Natural killer cell treated with Interleukin-12 subunit alpha and Interleukin-12 subunit beta and Interleukin-15 and Interleukin-18, amount 100 ng/mL, for 72 hours (primary cell): Measurements from ENCODE around the gene MAN2B2. TPM values are rescaled to one million over a fixed set of nuclear protein-coding genes. Genes with fewer than 3 reads are reported as not detected.
A peak's percentile ranks its signal among the peaks of the same experiment; 100 is the strongest.

Experiments
- ATAC-seq, 2 donors: fragments of 150-1000 bp; cut with Tn5 transposase in 1 of 2; sonication (Bioruptor Pico), chemical (Tn5 transposase) in 1 of 2; 2 replicates each; pipeline ENCODE4 v1.10.0; 2021
- DNase-seq: peaks from one replicate; pipeline ENCODE4 v3.0.0; 2022; ENCODE audit warnings: low spot score
- H3K27ac Mint-ChIP-seq, 2 donors: 1 replicate in 1 of 2; 2 replicates in 1 of 2; pipeline ENCODE4 v1.8.0; 2022; ENCODE audit warnings: mixed read lengths in 2 of 2, mild to moderate bottlenecking in 1 of 2, moderate library complexity in 1 of 2
- H3K27me3 Mint-ChIP-seq, 2 donors: 1 replicate in 1 of 2; 2 replicates in 1 of 2; pipeline ENCODE4 v1.8.0; 2022; ENCODE audit warnings: mixed read lengths in 2 of 2
- H3K36me3 Mint-ChIP-seq: one replicate; pipeline ENCODE4 v1.8.0; 2022; ENCODE audit warnings: mixed read lengths
- H3K4me1 Mint-ChIP-seq, 2 donors: 1 replicate in 1 of 2; 2 replicates in 1 of 2; pipeline ENCODE4 v1.8.0; 2022; ENCODE audit warnings: low read depth in 2 of 2, mixed read lengths in 2 of 2, mild to moderate bottlenecking in 1 of 2
- H3K4me3 Mint-ChIP-seq: one replicate; pipeline ENCODE4 v1.8.0; 2022; ENCODE audit warnings: mixed read lengths
- H3K9me3 Mint-ChIP-seq: 2 replicates; pipeline ENCODE4 v1.8.0; 2022; ENCODE audit warnings: mixed read lengths
- total RNA-seq, 2 donors: library from RNA; stranded (reverse); gene quantifications; one replicate each; pipeline ENCODE4 v1.2.3, GENCODE V29; 2022

MAN2B2 gene
- total RNA-seq, 2 donors from 2014 or later = 23.8 to 30.7 TPM

DNA sequence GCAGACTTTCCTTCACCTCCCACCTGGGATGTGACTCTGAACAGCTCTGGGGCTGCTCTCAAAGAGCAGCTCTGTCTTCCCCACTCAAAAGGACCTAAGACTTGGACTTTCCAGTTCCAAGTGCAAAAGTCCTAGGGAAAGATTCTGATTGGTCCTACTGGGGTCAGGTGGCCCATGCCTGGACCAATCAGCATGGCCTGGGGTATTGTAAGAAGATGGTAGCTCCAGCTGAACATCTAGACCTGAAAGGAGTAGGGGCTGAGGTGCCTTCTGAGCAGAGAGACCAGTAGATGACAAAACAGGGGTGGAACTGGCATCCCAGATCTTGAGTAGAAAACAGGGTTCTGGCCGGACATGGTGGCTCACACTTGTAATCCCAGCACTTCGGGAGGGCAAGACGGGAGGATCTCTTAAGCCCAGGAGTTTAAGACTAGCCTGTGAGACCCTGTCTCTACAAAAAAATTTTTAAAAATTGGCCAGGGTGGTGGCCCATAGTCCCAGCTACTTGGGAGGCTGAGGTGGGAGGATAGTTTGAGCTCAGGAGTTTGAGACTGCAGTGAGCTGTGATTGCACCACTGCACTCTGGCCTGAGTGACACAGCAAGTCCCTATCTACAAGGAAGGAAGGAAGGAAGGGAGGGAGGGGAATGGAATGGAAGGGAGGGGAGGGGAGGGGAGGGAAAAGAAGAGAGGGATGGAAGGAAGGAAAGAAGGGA, 38.1 kb downstream of the MAN2B2 start:
- Mint-ChIP-seq H3K27ac (no peak overlapping the region), H3K4me3 (no peak overlapping the region), H3K27me3 (no peaks in the 10 kb centered on the region), H3K36me3 (peaks cover 10% of the 10 kb centered on the region), H3K9me3 (no peaks in the 10 kb centered on the region), H3K4me1 (peaks cover 11 to 16% of the 10 kb centered on the region in 2 donors)
- DNase-seq (peak; percentile 39), ATAC-seq (no peak)

DNA sequence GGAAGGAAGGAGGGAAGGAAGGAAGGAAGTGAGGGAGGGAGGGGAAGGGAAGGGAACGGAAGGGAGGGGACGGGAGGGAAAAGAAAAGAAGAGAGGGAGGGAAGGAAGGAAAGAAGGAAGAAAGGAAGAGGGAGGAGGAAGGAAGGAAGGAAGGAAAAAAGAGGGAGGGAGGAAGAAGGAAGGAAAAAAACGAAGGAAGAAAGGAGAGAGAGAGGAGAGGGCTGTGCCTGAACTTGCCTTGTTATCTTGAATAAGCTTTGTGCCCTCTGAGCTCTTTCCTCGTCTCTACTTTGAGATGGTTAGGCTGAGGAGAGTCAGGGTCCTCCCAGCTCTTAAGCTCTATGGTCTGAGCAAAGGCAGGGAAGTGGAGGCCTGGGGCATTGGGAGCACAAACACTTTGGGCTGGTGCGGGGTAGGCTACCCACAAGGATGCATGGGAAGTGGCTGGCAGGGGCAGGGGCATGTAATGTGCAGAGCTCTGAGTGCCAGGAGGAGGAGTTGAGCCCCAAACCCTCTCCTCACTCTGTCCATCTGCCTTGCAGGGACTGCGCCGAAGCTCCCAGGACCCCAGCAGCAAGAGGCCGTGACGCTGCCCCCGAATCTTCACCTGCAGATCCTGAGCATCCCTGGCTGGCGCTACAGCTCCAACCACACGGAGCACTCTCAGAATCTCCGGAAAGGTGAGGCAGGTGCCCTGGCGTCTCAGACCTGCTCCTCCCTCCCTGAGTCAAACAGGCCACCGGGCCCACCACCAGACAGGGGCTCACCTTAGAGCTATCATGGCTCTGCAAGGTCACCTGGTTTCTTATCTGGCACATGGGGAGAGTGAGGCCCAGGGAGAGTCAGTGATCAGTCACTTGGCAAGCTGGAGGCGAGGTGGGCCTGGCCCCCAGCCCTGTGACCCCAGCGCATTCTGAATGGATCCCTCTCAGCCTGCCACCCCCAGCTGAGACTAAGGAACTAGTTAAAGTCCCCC, 39.0 kb downstream of the MAN2B2 start:
- peak; percentile 34 for DNase-seq
- Mint-ChIP-seq H3K4me1 (peaks cover 4 to 7% of the 10 kb centered on the region in 2 donors), H3K36me3 (peaks cover 10% of the 10 kb centered on the region), H3K9me3 (no peaks in the 10 kb centered on the region), H3K27ac (no peak overlapping the region), H3K4me3 (no peak overlapping the region), H3K27me3 (no peaks in the 10 kb centered on the region)
- ATAC-seq = no peak

DNA sequence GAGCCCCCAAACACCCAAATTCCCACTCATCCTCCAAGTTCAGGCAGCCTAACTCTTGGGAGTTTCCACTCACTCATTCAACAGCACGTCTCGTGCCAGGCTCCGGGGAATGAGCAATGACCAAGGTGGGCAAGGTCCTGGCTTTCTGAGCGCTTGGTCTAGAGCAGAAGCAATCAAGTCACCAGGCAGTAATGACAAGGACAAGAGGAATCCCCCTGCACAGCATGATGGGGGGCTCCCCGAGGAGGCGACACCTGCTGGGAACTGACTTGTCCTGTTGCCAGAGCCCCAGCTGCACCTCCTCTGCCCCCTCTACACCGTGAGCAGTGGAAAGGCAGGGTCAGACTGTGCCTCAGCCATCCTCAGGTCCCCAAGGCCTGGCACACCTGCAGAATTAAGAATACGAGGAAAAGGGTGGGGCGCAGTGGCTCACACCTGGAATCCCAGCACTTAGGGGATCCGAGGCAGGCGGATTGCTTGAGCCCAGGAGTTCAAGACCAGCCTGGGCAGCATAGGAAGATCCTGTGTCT, 39.8 kb downstream of the MAN2B2 start:
- Mint-ChIP-seq H3K27me3 (no peaks in the 10 kb centered on the region), H3K4me1 (peaks cover 0 to 3% of the 10 kb centered on the region in 2 donors), H3K9me3 (no peaks in the 10 kb centered on the region), H3K36me3 (peaks cover 10% of the 10 kb centered on the region), H3K4me3 (no peak overlapping the region), H3K27ac (no peak overlapping the region)
- DNase-seq = peak; percentile 48
- no peak for ATAC-seq

DNA sequence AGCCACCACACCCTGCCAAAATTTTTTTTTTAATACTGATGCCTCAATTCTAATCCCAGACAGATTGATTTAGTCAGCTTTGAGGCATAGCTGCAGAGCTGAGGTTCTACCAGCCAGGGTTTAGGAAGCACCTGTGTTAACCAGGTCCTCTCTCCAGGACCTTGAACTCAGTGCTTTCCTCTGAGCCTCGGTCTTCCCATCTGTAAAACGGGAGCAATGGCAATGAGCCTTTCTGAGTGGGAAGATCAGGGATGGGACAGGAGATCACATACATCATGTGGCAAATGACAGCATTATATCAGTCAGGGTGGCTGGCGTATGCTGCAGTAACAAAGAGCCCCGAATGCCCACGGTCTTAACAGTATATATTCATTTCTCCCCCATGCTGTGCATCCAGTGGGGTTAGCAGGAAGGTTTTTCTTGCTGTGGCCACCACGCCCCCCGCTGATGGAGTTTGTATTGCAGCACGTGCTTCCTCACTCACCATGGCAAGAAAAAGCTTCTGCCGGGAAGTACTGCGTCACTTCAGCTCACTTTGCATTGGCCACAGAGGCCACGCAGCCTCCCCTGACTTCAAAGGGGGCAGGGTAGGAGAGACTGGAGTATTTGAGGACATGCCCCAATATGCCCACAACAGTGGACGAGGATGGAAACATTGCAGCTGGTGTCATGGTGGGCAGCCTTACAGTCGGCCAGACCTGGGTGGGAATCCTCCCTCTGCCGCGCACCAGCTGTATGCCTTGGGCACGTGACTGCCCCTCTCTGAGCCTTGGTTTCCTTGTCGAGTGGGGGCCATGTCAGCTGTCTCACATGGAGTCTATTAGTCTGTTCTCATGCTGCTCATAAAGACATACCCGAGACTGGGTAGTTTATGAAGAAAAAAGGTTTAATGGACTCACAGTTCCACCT, 41.4 kb downstream of the MAN2B2 start:
- H3K27ac Mint-ChIP-seq = no peak overlapping the region
- no peak overlapping the region for H3K4me3 Mint-ChIP-seq
- H3K36me3 Mint-ChIP-seq = peaks cover 10% of the 10 kb centered on the region
- peaks cover 0 to 3% of the 10 kb centered on the region in 2 donors for H3K4me1 Mint-ChIP-seq
- no peak for DNase-seq
- no peaks in the 10 kb centered on the region for H3K27me3 Mint-ChIP-seq
- no peaks in the 10 kb centered on the region for H3K9me3 Mint-ChIP-seq
- ATAC-seq = no peak

DNA sequence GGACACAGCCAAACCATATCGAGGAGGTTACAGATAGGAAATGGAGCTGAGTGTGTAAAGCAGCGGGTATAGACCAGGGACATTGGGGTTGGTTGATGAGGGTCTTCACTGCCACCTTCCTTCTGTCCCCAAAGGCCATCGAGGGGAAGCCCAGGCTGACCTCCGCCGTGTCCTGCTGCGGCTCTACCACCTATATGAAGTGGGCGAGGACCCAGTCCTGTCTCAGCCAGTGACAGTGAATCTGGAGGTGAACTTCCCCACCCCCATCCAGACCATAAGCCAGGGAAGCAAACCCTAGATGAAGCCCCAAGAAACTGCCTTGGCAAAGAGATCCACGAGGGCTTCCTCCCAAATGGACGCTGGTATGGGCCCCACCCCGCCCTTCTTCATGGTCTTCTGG, 42.3 kb downstream of the MAN2B2 start:
- Mint-ChIP-seq H3K27me3 (no peaks in the 10 kb centered on the region), H3K4me1 (peaks cover 0 to 3% of the 10 kb centered on the region in 2 donors), H3K36me3 (peaks cover 6% of the 10 kb centered on the region), H3K27ac (no peak overlapping the region), H3K4me3 (no peak overlapping the region), H3K9me3 (no peaks in the 10 kb centered on the region)
- ATAC-seq = no peak
- DNase-seq = peak; percentile 54

DNA sequence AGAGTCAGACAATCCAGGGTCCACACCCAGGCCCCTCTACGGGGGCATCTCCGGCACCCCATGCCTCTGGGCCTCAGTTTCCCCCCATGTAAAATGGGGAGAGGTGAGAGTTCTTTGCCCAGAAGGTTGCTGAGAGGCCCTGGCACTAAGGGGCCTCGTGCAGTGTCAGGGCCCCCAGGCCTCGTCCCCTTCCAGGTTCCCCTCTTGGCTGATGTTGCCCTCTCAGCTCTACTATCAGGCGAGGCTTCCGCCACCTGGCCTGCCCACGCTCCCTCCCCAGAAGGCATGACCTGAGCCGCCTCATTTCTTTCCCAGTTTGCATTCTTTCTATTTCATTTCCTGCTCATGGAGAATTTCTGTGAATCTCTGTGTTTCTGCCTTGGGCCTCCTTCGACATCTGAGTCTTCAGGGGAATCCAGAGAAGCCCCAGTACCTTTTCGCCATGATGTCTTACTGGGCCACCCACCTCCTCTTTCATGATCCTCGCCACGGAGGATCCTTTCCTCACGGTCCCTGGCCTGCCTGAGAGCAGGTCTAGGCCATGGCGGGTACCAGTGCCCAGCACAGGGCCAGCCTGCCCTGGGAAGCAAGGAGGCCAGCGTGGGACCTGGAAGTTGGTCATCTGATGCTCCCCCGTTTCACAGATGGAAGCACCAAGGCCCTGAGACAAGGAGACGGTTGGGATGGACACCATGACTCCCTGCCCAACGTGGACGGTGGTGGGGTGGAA, 43.6 kb downstream of the MAN2B2 start:
- Mint-ChIP-seq H3K4me3 (no peak overlapping the region), H3K9me3 (no peaks in the 10 kb centered on the region), H3K27me3 (no peaks in the 10 kb centered on the region), H3K4me1 (peaks cover 0 to 3% of the 10 kb centered on the region in 2 donors), H3K36me3 (peaks cover 6% of the 10 kb centered on the region), H3K27ac (no peak overlapping the region)
- no peak for DNase-seq
- ATAC-seq = no peak

DNA sequence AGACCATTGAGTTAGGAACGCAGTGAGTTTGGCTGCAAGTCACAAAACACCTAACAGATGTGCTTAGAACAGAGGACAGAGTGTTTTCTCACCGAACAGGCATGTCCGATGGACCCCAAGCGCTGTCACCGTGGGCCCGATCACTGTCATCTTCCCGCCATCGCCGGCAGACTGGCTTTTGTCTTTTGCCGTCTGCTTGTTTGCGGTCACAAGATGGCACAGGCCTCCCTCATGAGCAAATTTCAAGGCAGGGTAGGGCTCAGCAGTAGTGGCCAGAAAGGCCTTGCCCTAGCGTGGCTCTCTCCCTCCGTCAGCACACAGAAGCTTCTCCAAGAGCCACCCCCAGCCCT, 44.1 kb downstream of the MAN2B2 start:
- Mint-ChIP-seq H3K4me3 (no peak overlapping the region), H3K4me1 (peaks cover 0 to 3% of the 10 kb centered on the region in 2 donors), H3K36me3 (peaks cover 6% of the 10 kb centered on the region), H3K9me3 (no peaks in the 10 kb centered on the region), H3K27ac (no peak overlapping the region), H3K27me3 (no peaks in the 10 kb centered on the region)
- peak; percentile 60 for DNase-seq
- ATAC-seq = no peak

DNA sequence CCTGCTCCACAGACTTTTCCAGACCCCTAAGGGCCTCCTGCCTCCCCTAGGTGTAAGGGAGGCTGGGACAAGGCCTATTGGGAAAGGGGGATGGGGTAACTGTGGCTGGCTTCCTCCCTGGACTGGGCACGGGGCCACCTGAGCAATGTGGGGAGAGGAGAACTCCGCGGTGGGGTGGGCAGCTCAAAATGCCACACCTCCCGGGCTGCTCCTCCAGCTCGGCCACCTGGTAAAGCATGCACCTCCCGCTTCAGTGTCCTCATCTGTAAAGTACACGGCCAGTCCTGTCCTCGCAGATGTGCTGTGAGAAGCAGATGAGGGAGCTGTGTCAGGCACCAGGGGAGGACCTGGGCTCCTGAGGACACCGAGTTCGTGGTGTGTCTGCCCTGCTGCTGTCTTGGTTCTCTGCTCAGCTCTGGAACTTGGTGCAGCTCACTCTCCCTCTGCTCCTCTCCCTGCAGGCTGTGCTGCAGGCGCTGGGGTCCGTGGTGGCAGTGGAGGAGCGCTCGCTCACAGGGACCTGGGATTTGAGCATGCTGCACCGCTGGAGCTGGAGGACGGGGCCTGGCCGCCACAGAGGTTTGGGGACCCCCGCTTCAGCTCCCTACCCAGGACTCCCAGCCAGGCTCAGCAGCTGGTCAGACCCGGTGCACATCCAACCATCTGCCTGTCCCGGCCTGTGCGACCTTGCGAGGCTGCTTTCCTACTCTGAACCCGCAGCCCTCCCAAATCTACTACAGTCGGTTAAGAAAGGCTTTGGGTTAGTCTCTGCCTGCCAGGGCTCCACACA, 44.7 kb downstream of the MAN2B2 start:
- Mint-ChIP-seq H3K27me3 (no peaks in the 10 kb centered on the region), H3K4me1 (peaks cover 0 to 3% of the 10 kb centered on the region in 2 donors), H3K4me3 (no peak overlapping the region), H3K27ac (no peak overlapping the region), H3K36me3 (peaks cover 6% of the 10 kb centered on the region), H3K9me3 (no peaks in the 10 kb centered on the region)
- DNase-seq = peak; percentile 31
- no peak for ATAC-seq

DNA sequence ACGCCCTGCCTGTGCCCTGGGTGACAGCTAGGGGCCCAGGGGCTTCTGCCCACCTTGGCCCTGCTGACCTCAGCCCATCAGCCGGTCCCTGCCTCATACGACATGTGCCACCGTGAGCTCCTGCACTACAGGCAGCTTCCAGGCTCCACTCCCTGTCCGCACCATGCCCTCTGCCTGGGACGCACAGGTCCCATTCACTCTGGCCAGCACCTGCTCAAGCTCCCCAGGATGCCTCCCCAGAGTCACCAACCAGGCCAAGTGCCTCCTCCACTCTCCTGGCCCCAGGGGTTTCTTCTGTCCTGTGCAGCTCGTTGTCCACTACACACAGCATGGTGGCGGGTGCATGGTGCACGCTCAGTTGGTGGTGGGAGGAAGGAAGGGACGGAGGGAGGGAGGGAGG, 45.3 kb downstream of the MAN2B2 start:
- no peaks in the 10 kb centered on the region for H3K27me3 Mint-ChIP-seq
- no peak overlapping the region for H3K27ac Mint-ChIP-seq
- ATAC-seq = no peak
- DNase-seq = peak; percentile 37
- peaks cover 0 to 3% of the 10 kb centered on the region in 2 donors for H3K4me1 Mint-ChIP-seq
- H3K9me3 Mint-ChIP-seq = no peaks in the 10 kb centered on the region
- peaks cover 6% of the 10 kb centered on the region for H3K36me3 Mint-ChIP-seq
- no peak overlapping the region for H3K4me3 Mint-ChIP-seq

DNA sequence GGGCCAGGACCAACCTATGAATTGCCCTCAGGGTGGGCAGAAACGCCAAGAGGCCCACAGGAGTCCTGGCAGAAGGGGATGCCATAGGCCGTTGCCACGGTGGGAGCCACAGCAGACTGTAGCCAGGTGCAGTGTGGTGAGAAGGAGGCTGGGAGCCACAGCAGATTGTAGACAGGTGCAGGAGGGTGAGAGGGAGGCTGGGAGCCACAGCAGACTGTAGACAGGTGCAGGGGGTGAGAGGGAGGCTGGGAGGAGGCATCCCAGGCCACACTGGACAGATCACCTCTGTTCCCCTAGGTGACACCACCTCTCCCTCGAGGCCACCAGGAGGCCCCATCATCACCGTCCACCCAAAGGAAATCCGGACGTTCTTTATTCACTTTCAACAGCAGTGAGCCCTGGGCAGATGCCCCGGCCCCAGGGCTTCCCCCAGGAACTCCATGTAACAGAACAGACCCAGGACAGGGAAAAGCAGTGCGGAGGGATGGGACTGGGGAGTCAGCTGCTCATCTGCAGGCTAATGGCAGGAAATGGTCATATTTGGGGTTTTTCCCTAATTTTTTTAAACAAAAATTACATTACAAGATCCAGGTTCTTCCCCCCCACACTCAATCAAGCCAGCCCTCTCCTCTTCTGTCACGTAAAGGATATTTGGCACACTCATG, 46.0 kb downstream of the MAN2B2 start:
- Mint-ChIP-seq H3K4me1 (peaks cover 0 to 3% of the 10 kb centered on the region in 2 donors), H3K27me3 (no peaks in the 10 kb centered on the region)

DNA sequence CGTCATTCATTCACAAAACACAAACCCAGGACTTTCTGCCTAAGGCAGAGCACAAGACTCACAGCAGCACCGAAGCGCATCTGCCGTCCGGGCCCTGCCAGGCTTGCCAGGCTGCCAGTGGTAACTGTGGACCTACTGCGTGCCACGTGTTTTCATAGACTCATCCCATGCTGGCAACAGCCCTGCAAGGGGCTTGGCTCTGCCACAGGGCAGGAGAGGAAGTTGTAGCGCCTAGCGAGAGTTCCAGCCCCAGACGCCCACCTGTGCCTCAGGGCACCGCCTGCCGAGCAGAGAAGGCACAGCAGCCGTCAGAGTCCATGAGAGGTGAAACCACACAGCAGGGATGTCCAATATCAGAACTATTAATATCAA, 46.6 kb downstream of the MAN2B2 start:
- Mint-ChIP-seq H3K36me3 (peaks cover 6% of the 10 kb centered on the region), H3K27me3 (no peaks in the 10 kb centered on the region), H3K9me3 (no peaks in the 10 kb centered on the region), H3K4me3 (no peak overlapping the region), H3K4me1 (peaks cover 0 to 3% of the 10 kb centered on the region in 2 donors), H3K27ac (no peak overlapping the region)
- DNase-seq = no peak
- ATAC-seq = no peak

More for the DNA sequence above, 46.0 kb downstream of the MAN2B2 start:
- no peak overlapping the region for H3K4me3 Mint-ChIP-seq
- H3K9me3 Mint-ChIP-seq = no peaks in the 10 kb centered on the region
- no peak overlapping the region for H3K27ac Mint-ChIP-seq
- DNase-seq (no peak), ATAC-seq (no peak)
- peaks cover 6% of the 10 kb centered on the region for H3K36me3 Mint-ChIP-seq

DNA sequence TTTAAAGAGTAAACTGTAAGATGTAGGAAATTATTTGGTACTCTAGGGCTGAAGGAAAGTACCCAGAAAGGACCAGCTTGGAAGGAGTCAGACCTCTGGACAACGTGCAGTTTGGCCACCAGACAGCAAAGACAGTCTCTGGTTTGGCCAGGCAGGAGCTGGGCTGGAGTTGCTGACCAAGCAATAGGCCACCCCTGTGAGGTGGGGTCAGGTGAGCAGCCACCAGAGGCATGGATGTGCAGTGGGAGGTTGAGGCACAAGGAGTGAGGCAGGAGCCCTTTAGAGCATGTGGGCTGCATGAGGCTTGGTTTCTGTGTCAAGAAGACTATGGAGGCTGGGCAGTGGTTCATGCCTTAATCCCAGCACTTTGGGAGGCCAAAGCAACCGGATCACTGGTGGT, 47.8 kb downstream of the MAN2B2 start:
- H3K4me1 Mint-ChIP-seq = peaks cover 0 to 3% of the 10 kb centered on the region in 2 donors
- ATAC-seq (no peak), DNase-seq (no peak)
- H3K27me3 Mint-ChIP-seq = no peaks in the 10 kb centered on the region
- no peaks in the 10 kb centered on the region for H3K9me3 Mint-ChIP-seq
- no peak overlapping the region for H3K27ac Mint-ChIP-seq
- H3K4me3 Mint-ChIP-seq = no peak overlapping the region
- no peaks in the 10 kb centered on the region for H3K36me3 Mint-ChIP-seq
